HEK293T (cell line): ENCODE results near the gene MPEG1.

Source experiments
- CTCF ChIA-PET: fragments of 350-600 bp; formaldehyde crosslinking; extraction: SDS; loops from one replicate; lab custom pipeline; 2021; ENCODE audit warnings: antibody characterized with exemption, inconsistent platforms; lab: Yijun Ruan, JAX
- POLR2A ChIA-PET: fragments of 350-600 bp; formaldehyde crosslinking; extraction: SDS; loops from one replicate; lab custom pipeline; 2020; ENCODE audit warnings: antibody characterized with exemption, inconsistent platforms; lab: Yijun Ruan, JAX
- DNase-seq: peaks from one replicate; pipeline ENCODE4 v3.0.0; 2012; ENCODE audit warnings: mixed read lengths; ENCODE audit errors: extremely low spot score
- ARNT ChIP-seq: fragments of 450-650 bp; IDR thresholded peaks from 2 replicates; pipeline ENCODE4 v1.6.1; 2017; ENCODE audit warnings: mild to moderate bottlenecking
- BHLHE40 ChIP-seq: fragments of 450-650 bp; IDR thresholded peaks from 2 replicates; pipeline ENCODE4 v1.6.1; 2016; ENCODE audit warnings: mild to moderate bottlenecking, moderate library complexity, borderline replicate concordance
- CTBP1 ChIP-seq: fragments of 450-650 bp; IDR thresholded peaks from 2 replicates; pipeline ENCODE4 v1.6.1; 2016; ENCODE audit warnings: borderline replicate concordance
- ELF4 ChIP-seq: fragments of 450-650 bp; IDR thresholded peaks from 2 replicates; pipeline ENCODE4 v1.6.1; 2017; ENCODE audit warnings: antibody characterized with exemption
- FOXA1 ChIP-seq: fragments of 450-650 bp; IDR thresholded peaks from 2 replicates; pipeline ENCODE4 v1.6.1; 2016; ENCODE audit warnings: mild to moderate bottlenecking
- FOXK2 ChIP-seq: fragments of 450-650 bp; IDR thresholded peaks from 2 replicates; pipeline ENCODE4 v1.6.1; 2016; ENCODE audit warnings: mild to moderate bottlenecking
- FOXM1 ChIP-seq: fragments of 450-650 bp; IDR thresholded peaks from 2 replicates; pipeline ENCODE4 v1.6.1; 2017; ENCODE audit warnings: mild to moderate bottlenecking, borderline replicate concordance
- HDGF ChIP-seq: fragments of 450-650 bp; IDR thresholded peaks from 2 replicates; pipeline ENCODE4 v1.6.1; 2017; ENCODE audit warnings: antibody characterized with exemption, borderline replicate concordance
- L3MBTL2 ChIP-seq: fragments of 450-650 bp; conservative IDR thresholded peaks from 2 replicates; pipeline ENCODE4 v1.6.1; 2016; ENCODE audit warnings: mild to moderate bottlenecking
- LEF1 ChIP-seq: fragments of 450-650 bp; IDR thresholded peaks from 2 replicates; pipeline ENCODE4 v1.6.1; 2017; ENCODE audit warnings: mild to moderate bottlenecking, borderline replicate concordance
- NFRKB ChIP-seq: fragments of 450-650 bp; IDR thresholded peaks from 2 replicates; pipeline ENCODE4 v1.6.1; 2016; ENCODE audit warnings: mild to moderate bottlenecking, moderate library complexity
- PKNOX1 ChIP-seq: fragments of 450-650 bp; IDR thresholded peaks from 2 replicates; pipeline ENCODE4 v1.6.1; 2016
- SP1 ChIP-seq: fragments of 450-650 bp; IDR thresholded peaks from 2 replicates; pipeline ENCODE4 v1.6.1; 2017
- SUZ12 ChIP-seq: fragments of 450-650 bp; IDR thresholded peaks from 2 replicates; pipeline ENCODE4 v1.6.1; 2016; ENCODE audit warnings: mild to moderate bottlenecking
- TARDBP ChIP-seq: fragments of 450-650 bp; IDR thresholded peaks from 2 replicates; pipeline ENCODE4 v1.6.1; 2016
- ZNF384 ChIP-seq: fragments of 450-650 bp; IDR thresholded peaks from 2 replicates; pipeline ENCODE4 v1.6.1; 2016

The MPEG1 gene

DNA sequence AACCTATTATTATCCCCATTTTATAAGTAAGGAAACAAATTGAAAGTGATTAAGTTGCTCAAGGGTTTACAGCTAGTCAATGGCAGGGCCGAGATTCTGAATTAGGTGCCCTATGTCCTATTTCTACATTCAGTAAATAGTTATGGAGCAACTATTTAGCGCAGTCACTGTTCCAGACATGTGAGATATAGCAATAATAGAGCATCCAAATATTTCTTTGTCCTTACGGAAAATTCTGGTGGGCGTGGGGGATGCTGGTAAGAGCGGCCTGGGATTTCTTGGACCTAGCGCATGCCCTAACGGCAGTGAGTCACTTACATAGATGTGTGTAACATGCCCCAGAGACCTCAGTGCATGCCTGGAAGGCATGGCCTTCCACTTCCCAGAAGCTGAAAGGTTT, 36.4 kb downstream of the MPEG1 start:
- no peak for DNase-seq
- ChIA-PET CTCF (no interaction called here), POLR2A (no interaction called here)
- TF ChIP-seq L3MBTL2 (no peak), BHLHE40 (no peak), NFRKB (no peak), ZNF384 (no peak), HDGF (no peak)

DNA sequence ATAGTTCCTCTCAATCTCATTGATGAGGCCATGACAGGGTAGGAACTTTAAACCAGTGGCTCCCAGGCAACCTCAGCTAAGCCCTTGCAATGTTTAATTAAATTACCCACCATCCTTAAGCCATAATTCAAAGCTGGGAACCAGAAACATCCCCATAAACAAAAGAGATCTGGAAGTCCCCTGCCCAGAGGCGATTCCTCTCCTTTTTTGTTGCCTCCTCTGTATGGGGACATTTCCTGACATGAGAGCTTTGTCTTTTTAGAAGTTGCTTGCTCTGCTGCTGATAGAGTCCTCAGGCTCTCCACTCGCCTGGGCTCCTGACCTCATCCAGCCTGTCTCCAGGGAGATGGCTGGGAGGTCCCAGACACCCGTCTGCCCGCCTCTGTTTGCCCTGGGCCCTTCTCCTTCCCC, 37.6 kb downstream of the MPEG1 start:
- TF ChIP-seq PKNOX1 (no peak), ELF4 (no peak), HDGF (no peak), ZNF384 (no peak), TARDBP (no peak), FOXM1 (no peak), NFRKB (no peak), LEF1 (no peak), ARNT (no peak), CTBP1 (no peak), SP1 (no peak)
- ChIA-PET POLR2A (no interaction called here), CTCF (interaction anchor here (0.6 to 1.7 kb wide), 2 partner anchors 11 to 31 kb away, joined by 3 to 6 read pairs; no protein-coding TSS in a partner anchor)
- DNase-seq = no peak

DNA sequence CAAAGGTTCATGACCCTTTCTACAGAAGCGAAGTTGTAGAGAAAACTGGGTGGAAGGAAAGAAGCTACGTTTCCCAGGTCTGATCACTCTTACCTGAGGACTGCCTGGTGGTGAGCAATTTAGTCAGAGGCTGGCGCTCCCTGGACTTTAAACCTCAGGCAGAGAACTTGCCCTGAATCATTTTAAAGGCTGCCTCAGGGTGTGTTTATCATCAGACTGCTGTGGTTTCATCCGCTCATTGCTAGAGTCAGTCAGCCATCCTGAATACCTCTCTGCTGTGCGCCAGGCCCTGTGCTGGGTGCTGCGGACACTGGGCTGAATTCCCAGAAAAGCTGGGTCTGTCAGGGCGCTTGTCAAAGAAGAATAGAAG, 38.1 kb downstream of the MPEG1 start:
- TF ChIP-seq ZNF384 (no peak), PKNOX1 (no peak), CTBP1 (no peak), NFRKB (no peak)
- POLR2A ChIA-PET = no interaction called here
- CTCF ChIA-PET = interaction anchor here (0.6 to 1.7 kb wide), 2 partner anchors 12 to 32 kb away, joined by 3 to 6 read pairs; no protein-coding TSS in a partner anchor
- no peak for DNase-seq

DNA sequence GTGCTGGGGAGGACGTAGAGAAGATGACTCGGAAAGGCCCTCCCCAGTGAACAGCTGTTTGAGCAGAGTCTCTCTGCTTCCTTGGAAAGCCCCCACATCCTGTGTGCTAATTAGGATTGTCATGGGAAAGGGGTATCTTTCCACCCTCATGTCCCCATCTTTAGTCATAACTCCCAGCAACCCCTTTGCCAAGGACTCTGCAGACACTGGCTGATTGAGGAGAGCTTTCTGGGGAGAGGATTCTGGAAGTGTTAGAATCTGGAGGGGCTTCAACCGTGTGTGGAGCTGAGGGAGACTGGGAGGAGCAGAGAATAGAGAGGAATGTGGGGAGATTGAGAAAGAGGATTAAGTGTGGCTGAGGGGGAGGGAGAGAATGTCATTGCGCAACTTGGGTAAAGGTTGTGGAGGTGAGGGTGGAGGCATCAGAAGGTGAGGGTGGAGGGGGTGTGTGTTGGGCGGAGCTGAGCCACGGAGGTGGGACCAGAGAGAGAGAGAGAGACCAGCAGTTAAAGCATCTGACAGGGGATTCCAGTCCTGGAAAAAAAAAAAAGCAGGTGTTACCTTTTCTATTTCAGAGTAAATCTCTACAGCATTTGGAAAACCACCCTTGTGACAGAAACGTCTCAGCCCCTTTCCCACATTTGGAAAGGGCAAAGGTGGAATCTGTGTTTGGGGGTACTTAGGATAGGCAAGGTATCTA, 38.6 kb downstream of the MPEG1 start:
- no peak for DNase-seq
- ChIA-PET CTCF (interaction anchor here (1.7 kb wide), 1 partner anchor 12 kb away, joined by 6 read pairs; no protein-coding TSS in a partner anchor), POLR2A (no interaction called here)
- TF ChIP-seq ZNF384 = no peak
- no peak for TF ChIP-seq NFRKB
- no peak for TF ChIP-seq PKNOX1
- no peak for TF ChIP-seq FOXA1
- no peak for TF ChIP-seq ELF4
- no peak for TF ChIP-seq SP1

DNA sequence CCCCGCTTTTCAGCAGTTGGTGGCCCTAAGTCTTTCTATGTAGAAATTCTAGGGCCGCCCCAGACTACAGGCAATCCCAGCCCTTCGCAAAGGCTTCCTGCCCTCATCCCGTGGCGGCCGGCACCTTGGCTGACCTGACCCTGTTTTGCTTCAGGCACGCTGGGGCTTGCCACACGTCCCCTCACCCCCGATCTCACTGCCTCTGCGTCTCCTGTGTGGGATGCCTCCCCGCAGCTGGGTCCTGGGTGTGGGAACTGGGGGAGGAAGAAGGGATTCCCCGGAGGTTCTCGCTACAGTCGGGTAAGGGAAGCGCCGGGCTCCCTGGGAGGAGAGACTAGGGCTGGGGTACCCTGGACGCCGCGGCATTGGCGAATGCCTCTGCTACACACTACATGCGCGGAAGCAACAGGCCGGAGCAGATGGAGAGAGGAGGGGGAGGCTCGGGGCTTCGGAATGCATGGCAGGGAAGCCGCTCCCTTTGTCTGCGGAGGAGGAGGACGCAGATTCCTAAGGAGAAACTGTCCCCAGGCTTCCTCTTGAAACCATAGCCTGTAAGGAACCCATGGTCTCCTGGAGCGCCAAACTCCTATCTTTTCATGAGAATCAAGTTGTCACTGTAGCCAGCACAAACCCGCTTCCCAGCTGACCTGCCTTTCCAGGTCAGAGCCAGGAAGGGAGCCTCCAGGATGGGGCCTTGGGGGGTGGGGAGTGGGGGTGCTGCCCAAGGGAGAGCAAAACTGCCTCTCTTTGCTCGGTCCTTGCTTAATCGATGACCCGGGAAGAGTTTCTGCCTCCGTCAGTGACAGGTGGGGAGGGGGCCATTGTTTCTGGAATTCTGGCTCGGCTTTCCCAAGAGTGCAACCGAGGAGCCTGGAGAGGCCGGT, 39.4 kb downstream of the MPEG1 start:
- TF ChIP-seq HDGF (no peak), SP1 (no peak), BHLHE40 (no peak), FOXM1 (no peak), CTBP1 (no peak), PKNOX1 (no peak), FOXK2 (no peak)
- ChIA-PET POLR2A (no interaction called here), CTCF (no interaction called here)
- no peak for DNase-seq

GRCh38 chr11:59172345-59173079, 40.2 kb downstream of the MPEG1 start:
- POLR2A ChIA-PET = no interaction called here
- CTCF ChIA-PET = interaction anchor here (0.6 to 1.9 kb wide), 9 partner anchors 14 to 1341 kb away, joined by 3 to 13 read pairs (median 5); no protein-coding TSS in a partner anchor
- peak; percentile 15 for DNase-seq
- TF ChIP-seq SUZ12 = no peak
- TF ChIP-seq FOXM1 = no peak
- no peak for TF ChIP-seq ELF4
- TF ChIP-seq CTBP1 = no peak
